Glutamatergic neuron (in vitro differentiated cells): ENCODE measurements around the gene CLEC2L. TPM values are rescaled to one million over a fixed set of nuclear protein-coding genes. Genes with fewer than 3 reads are reported as not detected.

Experiments used
- DNase-seq: peaks from one replicate; pipeline ENCODE4 v3.0.0; 2022
- H3K27ac Mint-ChIP-seq: one replicate; pipeline ENCODE4 v1.8.0; 2020; ENCODE audit warnings: mild to moderate bottlenecking, mixed read lengths, inconsistent platforms; ENCODE audit not compliant: unreplicated experiment
- H3K27me3 Mint-ChIP-seq: one replicate; pipeline ENCODE4 v1.8.0; 2020; ENCODE audit warnings: mild to moderate bottlenecking, moderate library complexity, mixed read lengths, inconsistent platforms; ENCODE audit not compliant: unreplicated experiment
- H3K36me3 Mint-ChIP-seq: one replicate; pipeline ENCODE4 v1.8.0; 2020; ENCODE audit warnings: mild to moderate bottlenecking, mixed read lengths, inconsistent platforms; ENCODE audit not compliant: unreplicated experiment
- H3K4me1 Mint-ChIP-seq: one replicate; pipeline ENCODE4 v1.8.0; 2020; ENCODE audit warnings: mild to moderate bottlenecking, low read depth, mixed read lengths, inconsistent platforms; ENCODE audit not compliant: unreplicated experiment
- H3K4me3 Mint-ChIP-seq: one replicate; pipeline ENCODE4 v1.8.0; 2020; ENCODE audit warnings: mild to moderate bottlenecking, mixed read lengths, inconsistent platforms; ENCODE audit not compliant: unreplicated experiment
- H3K9me3 Mint-ChIP-seq: one replicate; pipeline ENCODE4 v1.8.0; 2020; ENCODE audit warnings: mild to moderate bottlenecking, moderate library complexity, mixed read lengths, inconsistent platforms; ENCODE audit not compliant: unreplicated experiment
- total RNA-seq: library from RNA; stranded (reverse); fragmentation: NEBNext Ultra II Directional; extraction: Animal tissue kit (Norgen Biotek cat#: 25700); gene quantifications from one replicate; pipeline ENCODE4 v1.2.1, GENCODE V29; 2021; ENCODE audit not compliant: unreplicated experiment
- TF ChIP-seq, protein P1 (sequence below): fragments of 200-600 bp; sonication (generic); IDR thresholded peaks from one replicate; pipeline ENCODE4 v1.5.0; 2021; ENCODE audit not compliant: partially characterized antibody, unreplicated experiment

Gene CLEC2L
- total RNA-seq, 1 donor from 2014 or later: 3.1 TPM

DNA sequence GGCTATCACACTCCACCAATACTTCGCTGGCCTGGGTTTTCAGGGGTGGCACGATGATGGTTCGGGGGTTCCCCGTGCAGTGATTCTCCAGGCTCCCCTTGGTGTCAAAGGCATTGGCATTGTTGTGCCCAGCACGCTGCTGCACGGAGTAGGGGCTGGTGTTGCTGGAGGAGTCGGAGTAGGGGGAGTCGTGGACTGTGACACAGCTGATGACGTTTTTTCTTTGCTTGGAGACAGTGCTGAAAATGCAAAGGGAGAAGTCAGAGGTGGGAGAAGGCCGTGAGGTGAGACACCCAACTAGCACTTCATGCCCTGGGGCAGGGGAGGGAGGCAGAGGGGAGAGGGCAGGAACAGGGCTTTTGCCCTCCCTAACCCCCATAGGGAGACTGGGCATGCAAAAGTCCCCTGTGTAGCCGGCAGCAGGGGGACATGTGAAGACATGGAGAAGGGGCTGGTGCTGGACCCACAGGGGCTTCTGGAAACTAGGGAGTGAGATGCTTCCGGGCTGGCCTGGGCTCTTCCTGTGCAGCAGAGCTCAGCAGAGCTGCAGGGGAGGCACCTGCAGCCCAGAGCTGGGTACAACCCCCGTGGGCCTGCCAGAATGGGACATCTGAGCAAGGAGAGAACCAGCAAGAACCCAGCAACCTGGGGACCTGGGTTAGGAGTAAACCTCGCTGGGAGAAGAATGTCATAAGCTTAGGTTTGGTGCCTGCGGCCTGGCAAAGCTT is 60.5 kb downstream of the CLEC2L start:
- H3K9me3 Mint-ChIP-seq: no peaks in the 10 kb centered on the region
- peaks cover 4% of the 10 kb centered on the region for H3K4me1 Mint-ChIP-seq
- no peak overlapping the region for H3K27ac Mint-ChIP-seq
- TF ChIP-seq, protein P1, sequence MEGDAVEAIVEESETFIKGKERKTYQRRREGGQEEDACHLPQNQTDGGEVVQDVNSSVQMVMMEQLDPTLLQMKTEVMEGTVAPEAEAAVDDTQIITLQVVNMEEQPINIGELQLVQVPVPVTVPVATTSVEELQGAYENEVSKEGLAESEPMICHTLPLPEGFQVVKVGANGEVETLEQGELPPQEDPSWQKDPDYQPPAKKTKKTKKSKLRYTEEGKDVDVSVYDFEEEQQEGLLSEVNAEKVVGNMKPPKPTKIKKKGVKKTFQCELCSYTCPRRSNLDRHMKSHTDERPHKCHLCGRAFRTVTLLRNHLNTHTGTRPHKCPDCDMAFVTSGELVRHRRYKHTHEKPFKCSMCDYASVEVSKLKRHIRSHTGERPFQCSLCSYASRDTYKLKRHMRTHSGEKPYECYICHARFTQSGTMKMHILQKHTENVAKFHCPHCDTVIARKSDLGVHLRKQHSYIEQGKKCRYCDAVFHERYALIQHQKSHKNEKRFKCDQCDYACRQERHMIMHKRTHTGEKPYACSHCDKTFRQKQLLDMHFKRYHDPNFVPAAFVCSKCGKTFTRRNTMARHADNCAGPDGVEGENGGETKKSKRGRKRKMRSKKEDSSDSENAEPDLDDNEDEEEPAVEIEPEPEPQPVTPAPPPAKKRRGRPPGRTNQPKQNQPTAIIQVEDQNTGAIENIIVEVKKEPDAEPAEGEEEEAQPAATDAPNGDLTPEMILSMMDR: no peak
- H3K27me3 Mint-ChIP-seq: peaks cover 4% of the 10 kb centered on the region
- no peak for DNase-seq
- H3K36me3 Mint-ChIP-seq: peaks cover 6% of the 10 kb centered on the region
- no peak overlapping the region for H3K4me3 Mint-ChIP-seq

DNA sequence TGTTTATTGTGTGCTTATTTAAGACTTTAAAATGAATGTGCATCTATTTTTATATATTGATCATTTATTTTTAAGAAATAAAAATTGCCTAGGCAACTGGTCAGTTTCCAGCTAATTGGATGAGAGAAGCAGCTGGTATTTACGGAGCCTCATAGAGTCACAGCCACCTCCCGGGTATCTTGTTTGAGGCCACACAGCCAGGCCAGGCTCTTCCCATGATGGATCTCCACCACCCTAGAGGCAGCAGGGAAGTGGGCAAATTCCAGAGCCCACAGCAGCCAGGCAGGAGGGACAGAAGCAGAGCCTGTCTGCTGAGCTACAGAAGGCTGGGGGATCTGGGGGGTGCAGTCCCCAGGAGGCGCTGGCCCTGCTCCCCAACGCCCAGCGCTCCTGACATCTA is 61.6 kb downstream of the CLEC2L start:
- TF ChIP-seq, protein P1: no peak
- Mint-ChIP-seq H3K9me3 (no peaks in the 10 kb centered on the region), H3K36me3 (peaks cover 6% of the 10 kb centered on the region), H3K4me3 (no peak overlapping the region), H3K27ac (no peak overlapping the region), H3K27me3 (peaks cover 3% of the 10 kb centered on the region), H3K4me1 (peaks cover 4% of the 10 kb centered on the region)
- DNase-seq: no peak

DNA sequence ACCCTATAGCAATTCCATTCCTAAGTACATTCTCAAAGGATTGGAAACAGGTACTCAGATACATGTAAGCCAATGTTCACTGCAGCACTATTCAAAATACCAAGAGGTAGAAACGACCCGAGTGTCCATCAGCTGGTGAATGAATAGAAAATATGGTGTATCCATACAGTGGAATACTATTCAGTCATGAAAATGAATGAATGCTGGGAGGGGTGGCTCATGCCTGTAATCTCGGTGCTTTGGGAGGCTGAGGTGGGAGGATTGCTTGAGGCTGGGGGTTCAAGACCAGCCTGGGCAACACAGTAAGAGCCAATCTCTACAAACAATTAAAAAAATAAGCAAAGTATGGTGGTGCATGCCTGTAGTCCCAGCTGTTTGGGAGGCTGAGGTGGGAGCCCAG is 62.8 kb downstream of the CLEC2L start:
- H3K4me3 Mint-ChIP-seq: no peak overlapping the region
- DNase-seq: no peak
- peaks cover 4% of the 10 kb centered on the region for H3K4me1 Mint-ChIP-seq
- H3K36me3 Mint-ChIP-seq: peaks cover 6% of the 10 kb centered on the region
- H3K9me3 Mint-ChIP-seq: no peaks in the 10 kb centered on the region
- TF ChIP-seq, protein P1: no peak
- H3K27ac Mint-ChIP-seq: no peak overlapping the region
- H3K27me3 Mint-ChIP-seq: no peaks in the 10 kb centered on the region

DNA sequence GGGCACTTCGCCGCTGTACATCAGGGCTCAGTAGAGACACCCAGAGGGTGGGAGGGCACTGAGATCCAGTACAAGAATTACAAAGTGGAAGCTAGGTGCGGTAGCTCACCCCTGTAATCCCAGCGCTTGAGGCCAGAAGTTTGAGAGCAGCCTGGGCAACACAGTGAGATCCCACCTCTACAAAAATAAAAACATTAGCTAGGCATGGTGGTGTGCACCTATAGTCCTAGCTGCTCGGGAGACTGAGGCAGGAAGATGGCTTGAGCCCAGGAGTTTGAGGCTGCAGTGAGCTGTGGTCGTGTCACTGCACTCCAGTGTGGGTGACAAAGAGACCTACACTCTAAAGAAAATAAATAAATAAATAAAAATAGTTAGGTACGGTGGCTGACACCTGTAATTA is 64.0 kb downstream of the CLEC2L start:
- H3K27ac Mint-ChIP-seq: no peak overlapping the region
- H3K4me1 Mint-ChIP-seq: peaks cover 4% of the 10 kb centered on the region
- no peaks in the 10 kb centered on the region for H3K27me3 Mint-ChIP-seq
- no peaks in the 10 kb centered on the region for H3K9me3 Mint-ChIP-seq
- TF ChIP-seq, protein P1: no peak
- H3K4me3 Mint-ChIP-seq: no peak overlapping the region
- H3K36me3 Mint-ChIP-seq: peaks cover 6% of the 10 kb centered on the region
- no peak for DNase-seq

DNA sequence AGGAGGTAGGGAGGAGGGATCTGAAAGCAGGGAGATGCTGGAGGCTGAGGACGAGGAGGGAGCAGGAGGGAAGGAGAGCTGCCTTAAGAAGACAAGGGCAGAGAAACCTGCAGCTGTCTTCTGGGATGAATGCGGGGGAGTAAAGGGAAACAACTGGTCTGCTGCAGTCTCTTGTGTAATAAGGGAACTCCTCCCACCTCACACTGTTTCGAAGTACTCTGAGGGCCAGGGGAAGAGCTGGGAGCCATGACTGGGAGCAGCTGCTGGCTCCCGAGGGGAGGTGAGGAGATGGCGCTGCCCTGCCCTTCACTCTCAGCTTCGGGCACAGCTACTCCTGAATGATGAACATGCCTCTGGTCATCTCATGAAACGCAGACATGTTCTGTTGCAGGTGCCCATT is 65.1 kb downstream of the CLEC2L start:
- H3K27me3 Mint-ChIP-seq: no peaks in the 10 kb centered on the region
- no peak overlapping the region for H3K27ac Mint-ChIP-seq
- no peaks in the 10 kb centered on the region for H3K9me3 Mint-ChIP-seq
- DNase-seq: no peak
- H3K36me3 Mint-ChIP-seq: peaks cover 6% of the 10 kb centered on the region
- H3K4me1 Mint-ChIP-seq: peaks cover 4% of the 10 kb centered on the region
- no peak overlapping the region for H3K4me3 Mint-ChIP-seq
- TF ChIP-seq, protein P1: no peak
